ENCODE results near the gene YES1. TPM values are rescaled to one million over a fixed set of nuclear protein-coding genes. Genes with fewer than 3 reads are reported as not detected.

The YES1 gene
- total and polyA plus RNA-seq, 2 of the 8 experiments (the other 6 are each of a cell fraction or from before 2014, with no cell fraction given) = 14.8 to 94.3 TPM

GRCh38 chr18:805008-805754 lies 6.9 kb downstream of the YES1 start (continued):
- TF ChIP-seq, protein P1, sequence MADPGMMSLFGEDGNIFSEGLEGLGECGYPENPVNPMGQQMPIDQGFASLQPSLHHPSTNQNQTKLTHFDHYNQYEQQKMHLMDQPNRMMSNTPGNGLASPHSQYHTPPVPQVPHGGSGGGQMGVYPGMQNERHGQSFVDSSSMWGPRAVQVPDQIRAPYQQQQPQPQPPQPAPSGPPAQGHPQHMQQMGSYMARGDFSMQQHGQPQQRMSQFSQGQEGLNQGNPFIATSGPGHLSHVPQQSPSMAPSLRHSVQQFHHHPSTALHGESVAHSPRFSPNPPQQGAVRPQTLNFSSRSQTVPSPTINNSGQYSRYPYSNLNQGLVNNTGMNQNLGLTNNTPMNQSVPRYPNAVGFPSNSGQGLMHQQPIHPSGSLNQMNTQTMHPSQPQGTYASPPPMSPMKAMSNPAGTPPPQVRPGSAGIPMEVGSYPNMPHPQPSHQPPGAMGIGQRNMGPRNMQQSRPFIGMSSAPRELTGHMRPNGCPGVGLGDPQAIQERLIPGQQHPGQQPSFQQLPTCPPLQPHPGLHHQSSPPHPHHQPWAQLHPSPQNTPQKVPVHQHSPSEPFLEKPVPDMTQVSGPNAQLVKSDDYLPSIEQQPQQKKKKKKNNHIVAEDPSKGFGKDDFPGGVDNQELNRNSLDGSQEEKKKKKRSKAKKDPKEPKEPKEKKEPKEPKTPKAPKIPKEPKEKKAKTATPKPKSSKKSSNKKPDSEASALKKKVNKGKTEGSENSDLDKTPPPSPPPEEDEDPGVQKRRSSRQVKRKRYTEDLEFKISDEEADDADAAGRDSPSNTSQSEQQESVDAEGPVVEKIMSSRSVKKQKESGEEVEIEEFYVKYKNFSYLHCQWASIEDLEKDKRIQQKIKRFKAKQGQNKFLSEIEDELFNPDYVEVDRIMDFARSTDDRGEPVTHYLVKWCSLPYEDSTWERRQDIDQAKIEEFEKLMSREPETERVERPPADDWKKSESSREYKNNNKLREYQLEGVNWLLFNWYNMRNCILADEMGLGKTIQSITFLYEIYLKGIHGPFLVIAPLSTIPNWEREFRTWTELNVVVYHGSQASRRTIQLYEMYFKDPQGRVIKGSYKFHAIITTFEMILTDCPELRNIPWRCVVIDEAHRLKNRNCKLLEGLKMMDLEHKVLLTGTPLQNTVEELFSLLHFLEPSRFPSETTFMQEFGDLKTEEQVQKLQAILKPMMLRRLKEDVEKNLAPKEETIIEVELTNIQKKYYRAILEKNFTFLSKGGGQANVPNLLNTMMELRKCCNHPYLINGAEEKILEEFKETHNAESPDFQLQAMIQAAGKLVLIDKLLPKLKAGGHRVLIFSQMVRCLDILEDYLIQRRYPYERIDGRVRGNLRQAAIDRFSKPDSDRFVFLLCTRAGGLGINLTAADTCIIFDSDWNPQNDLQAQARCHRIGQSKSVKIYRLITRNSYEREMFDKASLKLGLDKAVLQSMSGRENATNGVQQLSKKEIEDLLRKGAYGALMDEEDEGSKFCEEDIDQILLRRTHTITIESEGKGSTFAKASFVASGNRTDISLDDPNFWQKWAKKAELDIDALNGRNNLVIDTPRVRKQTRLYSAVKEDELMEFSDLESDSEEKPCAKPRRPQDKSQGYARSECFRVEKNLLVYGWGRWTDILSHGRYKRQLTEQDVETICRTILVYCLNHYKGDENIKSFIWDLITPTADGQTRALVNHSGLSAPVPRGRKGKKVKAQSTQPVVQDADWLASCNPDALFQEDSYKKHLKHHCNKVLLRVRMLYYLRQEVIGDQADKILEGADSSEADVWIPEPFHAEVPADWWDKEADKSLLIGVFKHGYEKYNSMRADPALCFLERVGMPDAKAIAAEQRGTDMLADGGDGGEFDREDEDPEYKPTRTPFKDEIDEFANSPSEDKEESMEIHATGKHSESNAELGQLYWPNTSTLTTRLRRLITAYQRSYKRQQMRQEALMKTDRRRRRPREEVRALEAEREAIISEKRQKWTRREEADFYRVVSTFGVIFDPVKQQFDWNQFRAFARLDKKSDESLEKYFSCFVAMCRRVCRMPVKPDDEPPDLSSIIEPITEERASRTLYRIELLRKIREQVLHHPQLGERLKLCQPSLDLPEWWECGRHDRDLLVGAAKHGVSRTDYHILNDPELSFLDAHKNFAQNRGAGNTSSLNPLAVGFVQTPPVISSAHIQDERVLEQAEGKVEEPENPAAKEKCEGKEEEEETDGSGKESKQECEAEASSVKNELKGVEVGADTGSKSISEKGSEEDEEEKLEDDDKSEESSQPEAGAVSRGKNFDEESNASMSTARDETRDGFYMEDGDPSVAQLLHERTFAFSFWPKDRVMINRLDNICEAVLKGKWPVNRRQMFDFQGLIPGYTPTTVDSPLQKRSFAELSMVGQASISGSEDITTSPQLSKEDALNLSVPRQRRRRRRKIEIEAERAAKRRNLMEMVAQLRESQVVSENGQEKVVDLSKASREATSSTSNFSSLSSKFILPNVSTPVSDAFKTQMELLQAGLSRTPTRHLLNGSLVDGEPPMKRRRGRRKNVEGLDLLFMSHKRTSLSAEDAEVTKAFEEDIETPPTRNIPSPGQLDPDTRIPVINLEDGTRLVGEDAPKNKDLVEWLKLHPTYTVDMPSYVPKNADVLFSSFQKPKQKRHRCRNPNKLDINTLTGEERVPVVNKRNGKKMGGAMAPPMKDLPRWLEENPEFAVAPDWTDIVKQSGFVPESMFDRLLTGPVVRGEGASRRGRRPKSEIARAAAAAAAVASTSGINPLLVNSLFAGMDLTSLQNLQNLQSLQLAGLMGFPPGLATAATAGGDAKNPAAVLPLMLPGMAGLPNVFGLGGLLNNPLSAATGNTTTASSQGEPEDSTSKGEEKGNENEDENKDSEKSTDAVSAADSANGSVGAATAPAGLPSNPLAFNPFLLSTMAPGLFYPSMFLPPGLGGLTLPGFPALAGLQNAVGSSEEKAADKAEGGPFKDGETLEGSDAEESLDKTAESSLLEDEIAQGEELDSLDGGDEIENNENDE (IDR thresholded peaks at IDR 0.05; ENCODE audit: insufficient replicate concordance, low read length) = no peak
- TF ChIP-seq, protein P2, sequence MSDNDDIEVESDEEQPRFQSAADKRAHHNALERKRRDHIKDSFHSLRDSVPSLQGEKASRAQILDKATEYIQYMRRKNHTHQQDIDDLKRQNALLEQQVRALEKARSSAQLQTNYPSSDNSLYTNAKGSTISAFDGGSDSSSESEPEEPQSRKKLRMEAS (IDR thresholded peaks at IDR 0.05) = no peak
- TF ChIP-seq EP300 (IDR thresholded peaks at IDR 0.05; ENCODE audit: borderline replicate concordance in 1 of 2, low read depth in 2 of 2, low read length in 2 of 2) = no peak
- TF ChIP-seq HDAC2 (IDR thresholded peaks at IDR 0.05; ENCODE audit: borderline replicate concordance in 1 of 2, low read depth in 2 of 2, low read length in 2 of 2) = no peak
- TF ChIP-seq POLR2A (IDR thresholded peaks at IDR 0.05; ENCODE audit: control extremely low read depth in 1 of 2, low read depth in 2 of 2, low read length in 2 of 2) = no peak
- no peak for TF ChIP-seq SIN3A (conservative IDR thresholded peaks at IDR 0.05 in 1 of 2, IDR thresholded peaks at IDR 0.05 in 1 of 2; ENCODE audit: low read depth in 1 of 2, low read length in 2 of 2)
- no peak for TF ChIP-seq RXRA (IDR thresholded peaks at IDR 0.05; ENCODE audit: insufficient read depth, low read depth, low read length)
- TF ChIP-seq ATF3 (IDR thresholded peaks at IDR 0.05; ENCODE audit: insufficient read depth, low read depth, low read length) = no peak
